ENCODE results near the gene SP6.

The SP6 gene

DNA sequence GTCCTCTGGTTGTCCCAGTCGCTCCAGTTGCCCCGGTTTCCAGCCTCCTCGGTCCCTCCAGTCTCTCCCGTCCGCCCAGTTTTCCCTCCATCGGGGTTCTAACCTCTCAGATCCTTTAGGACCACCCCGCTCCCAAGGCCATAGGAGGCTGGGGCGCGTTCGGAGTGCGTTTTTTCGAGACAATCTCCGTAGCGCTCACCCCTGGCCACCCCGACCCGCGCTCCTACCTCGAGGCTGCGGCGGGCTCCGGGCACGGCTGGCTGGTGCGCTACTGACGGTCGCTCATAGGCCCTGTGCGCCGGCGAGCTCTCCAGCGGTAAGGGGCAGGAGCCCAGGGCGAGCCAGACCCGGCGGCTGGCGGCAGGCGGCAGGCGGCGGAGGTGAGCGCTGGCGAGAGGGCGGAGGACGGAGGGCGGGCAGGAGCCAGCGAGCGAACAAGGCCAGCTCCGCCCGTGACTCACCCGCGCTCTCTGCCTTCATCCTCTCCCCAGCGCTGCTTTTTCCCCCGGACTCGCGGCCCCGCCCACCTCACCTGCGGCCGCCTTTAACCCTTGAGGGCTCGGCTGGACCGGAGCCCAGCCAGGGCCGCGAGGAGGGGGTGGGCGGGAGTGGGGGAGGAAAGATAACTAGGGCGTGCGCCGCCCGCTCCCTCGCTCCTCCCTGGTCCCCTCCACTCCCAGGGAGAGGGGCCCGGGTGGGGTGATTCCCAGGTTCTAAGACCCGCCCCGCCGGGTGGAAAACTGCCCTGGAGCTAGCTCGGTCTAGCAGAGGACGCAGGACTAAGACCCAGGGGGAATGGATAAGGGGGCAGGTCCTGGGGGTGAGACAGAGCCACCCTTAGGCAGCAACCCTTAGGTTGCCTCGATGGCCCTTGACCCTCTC lies at the start of gene SP6:
TSS of gene SP6 (minus strand) at position 472 of the 882 bp plus-strand sequence. CDS start 2,734 bp downstream, outside the sequence.
- peak; percentile 34 to 69 (median 35) for DNase-seq (ENCODE audit: low read depth in 3 of 3)

DNA sequence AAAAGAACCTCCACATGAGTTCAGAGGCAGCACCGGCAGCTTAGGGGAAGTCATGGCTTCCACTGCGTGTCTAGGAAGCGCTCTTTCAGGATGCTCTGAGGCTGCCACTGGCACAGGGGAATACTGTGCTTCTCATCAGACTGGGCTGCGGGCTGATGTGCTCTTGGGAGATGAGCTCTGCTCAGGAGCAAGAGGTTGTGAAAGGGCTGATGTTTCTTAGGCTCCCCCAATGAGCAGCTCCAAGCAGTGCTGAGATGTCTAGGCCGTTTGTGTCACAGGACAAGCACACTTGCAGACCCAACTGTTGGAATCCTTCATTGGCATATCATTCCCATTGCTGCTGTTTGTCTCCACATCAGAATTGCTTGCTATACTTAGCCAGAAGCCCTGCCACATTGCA lies 48.7 kb upstream of the SP6 start:
- DNase-seq (ENCODE audit: low read depth in 3 of 3), result no peak

DNA sequence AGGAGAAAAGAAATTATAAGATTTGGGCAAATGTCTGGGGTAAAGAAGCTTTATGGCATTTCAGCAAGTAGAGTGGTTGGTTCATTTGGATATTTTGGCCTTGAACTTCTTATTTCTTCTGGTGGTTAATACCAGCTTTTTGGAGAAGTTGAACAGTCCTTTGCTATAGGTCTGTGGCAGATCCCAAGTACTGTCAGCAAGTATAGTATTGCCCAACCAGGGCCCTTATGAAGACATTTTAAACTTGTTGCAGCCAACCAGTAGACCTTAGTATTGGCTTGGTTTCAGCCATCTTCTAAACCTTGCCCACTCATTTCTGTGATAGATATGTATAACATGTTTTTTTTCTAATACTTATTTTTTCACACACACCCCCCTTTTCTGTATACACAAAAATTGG lies 47.3 kb upstream of the SP6 start:
- no peak for DNase-seq (ENCODE audit: low read depth in 3 of 3)

DNA sequence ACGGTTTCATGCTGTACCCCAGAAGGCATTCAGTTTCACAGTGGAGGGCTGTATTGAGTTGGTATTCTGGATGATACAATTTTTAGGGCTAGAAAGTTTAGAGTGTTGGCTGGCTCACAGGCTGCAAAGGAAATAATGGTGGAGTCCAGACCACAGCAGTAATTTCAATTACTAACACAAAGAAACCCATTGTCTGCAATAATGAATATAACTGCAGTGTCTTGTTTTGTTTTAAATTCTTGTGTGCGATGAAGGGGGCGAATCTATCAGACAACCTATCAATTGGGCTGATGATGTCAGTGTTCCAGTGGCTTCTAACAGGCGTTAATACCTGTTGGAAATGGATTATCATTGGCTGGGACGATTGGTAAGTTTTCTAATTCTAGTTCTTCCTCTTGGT lies 46.6 kb upstream of the SP6 start:
- no peak for DNase-seq (ENCODE audit: low read depth in 3 of 3)

DNA sequence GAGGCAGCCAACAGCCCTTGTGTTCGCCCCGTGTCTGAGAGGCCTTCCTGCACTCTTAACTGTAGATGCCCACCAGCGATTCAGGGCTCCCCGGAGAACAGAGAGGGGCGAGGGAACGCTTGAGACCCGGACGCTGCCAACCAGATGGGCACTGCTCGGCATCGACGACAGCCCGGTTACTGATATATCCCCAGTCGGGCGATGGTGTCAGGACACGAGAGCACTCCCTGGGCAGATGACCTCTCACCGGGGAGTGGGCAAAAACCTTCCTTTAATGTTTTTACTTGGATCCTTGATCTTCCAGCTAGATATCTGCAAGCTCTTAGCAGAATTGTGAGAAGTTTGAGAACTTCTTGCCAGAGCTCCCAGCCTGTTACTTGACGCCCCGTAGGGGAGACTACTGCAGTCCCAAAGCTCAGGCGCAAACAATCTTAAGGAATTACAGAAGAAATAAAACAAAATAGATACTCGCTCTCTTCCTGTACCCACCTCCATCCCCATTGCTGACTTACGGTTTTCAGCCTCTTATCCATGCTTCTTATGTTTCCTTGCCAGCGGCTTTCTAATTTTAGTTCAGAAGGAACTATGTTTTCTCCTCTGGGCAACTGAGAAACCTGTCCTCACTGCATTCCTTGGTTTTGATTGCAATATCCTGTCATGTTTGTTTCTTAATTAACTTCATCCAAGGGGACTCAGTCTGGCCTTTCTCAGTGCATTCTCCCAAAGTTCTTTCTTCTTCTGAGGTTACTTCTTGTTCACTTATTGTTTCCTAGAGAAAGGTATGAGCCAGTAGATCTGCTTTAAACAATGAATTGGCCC lies 45.9 kb upstream of the SP6 start:
- DNase-seq (ENCODE audit: low read depth in 3 of 3), result no peak

DNA sequence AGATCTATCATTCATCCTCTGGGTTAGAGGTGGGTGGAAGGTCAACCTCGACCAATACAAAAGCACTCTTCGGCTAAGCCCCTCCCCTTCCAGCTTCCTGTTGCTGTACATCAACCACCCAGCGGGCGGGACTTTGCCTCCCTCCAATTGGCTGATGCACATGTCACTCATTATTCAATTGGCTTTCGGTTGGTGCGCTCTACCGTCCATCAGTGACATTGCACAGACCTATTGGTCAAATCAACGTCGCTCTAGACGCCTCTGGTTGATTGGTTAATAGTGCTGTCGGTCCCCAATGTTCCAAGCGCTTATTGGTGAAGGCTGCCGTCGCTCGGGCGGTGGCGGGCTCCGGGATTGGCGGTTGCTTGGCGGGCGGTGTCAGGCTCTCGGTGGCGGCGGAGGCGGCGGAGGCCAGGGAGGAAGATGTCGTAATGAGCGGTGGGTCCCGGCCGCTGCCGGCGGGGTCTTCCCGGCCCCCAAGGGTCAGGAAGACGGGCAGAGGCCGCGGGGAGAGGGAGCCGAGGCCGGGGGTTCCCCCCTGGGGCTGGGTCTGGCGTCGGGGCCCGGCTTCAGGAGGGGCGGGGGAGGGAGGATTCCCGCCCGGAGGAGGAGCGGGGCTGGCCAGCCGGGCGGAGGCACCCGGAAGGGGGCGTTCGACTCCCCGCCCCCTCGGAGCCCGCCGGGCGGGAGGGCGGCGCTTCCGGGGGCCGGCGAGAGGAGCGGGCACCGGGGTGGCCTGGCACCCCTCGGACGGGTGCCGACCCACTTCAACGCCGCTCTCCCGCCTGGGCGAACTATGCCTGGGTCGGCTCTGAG lies 45.1 kb upstream of the SP6 start, which contains the start of gene SP2:
TSS of gene SP2 (plus strand) at position 381 of the 816 bp plus-strand sequence. CDS start at position 432, 51 bp downstream.
- DNase-seq (ENCODE audit: low read depth in 3 of 3), result peak; percentile 98 to 100 (median 99)

DNA sequence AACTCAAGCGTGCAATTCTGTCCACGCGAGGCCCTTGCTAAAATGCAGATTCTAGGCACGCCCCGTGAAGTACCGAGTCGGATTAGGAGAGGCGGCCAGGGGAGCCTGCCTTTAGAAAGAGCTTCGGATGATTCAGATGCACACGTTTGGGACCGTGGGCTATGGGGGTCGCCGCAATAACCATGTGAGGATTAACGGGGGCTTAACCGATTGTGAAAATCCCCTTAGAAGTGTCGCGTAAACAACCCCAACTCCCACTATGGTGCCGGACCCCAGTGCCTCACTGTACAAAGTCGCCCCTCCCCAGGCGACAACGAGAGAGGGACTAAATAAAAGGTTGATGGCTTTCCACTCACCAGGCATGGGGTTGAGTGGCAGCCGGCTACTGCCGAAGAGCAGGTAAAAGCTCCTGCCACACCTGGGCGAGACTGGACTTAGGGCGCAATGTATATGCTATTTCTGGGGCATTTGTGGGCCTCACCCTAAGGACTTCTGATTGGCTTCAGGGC lies 44.4 kb upstream of the SP6 start:
- peak in 2 of 3 donors; percentile 13 to 31 for DNase-seq (ENCODE audit: low read depth in 3 of 3)

DNA sequence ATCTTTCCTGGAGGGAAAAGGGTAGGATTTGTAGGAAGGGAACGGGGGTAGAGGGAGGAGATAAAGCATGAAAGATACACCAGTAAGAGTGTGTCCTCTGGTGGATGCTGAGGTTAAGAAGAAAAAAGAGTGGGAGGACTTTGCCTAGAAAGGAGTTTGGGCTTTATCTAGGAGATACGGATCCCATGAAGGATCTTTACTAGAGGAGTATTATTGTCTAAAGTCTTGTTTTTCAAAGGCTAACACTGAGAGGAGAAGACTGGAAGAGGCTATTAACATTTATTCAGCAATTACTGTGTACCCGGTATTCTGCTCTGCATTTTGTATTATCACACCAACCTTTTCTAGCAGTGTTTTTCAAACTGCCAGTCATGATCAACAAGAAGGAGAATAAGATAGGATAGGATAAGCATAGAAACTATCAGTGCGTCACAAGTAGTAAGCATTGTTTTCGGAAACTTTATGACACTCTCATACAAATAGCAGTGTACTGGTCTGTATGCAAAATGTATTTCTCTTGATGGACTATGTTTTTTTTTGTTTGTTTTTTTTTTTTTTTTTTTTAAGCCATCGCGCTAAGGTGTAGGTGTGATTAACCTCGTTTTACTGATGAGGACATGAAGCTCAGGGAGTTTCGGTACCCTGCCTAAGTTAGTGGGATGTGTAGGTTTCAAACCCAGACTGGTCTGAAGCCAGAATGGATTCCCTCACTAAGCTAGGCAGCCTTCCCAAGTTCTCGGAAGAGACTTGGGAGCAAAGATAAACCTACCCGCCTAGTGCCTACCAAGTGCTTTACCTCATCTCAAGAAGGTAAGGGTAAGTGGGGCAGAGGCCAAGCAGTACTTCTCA lies 43.8 kb upstream of the SP6 start:
- no peak for DNase-seq (ENCODE audit: low read depth in 3 of 3)

DNA sequence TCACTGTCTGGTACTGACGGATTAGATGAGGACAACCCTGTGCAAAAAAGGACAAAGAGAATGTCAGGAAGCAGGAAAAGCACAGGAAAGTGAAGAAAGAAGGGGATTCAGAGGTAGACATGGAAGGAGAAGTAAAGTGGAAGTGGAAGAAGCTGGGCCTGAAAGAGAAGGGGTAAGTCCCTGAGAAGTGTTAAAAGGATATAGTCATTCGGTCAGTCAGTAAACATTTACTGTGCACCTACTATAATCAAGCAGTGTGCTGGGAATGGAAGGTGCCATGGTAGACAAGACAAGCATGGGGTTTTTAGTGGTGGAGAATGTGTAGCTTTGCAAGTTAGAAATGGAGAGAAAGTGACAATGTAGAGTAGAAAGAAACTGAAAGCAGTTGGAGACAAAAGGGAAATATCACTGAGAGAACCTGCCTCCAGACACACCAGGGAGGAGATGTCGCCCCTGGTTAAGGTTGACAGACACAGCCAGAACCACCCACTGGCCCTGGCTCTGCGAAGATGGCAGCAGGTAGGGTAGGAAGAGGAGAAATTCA lies 40.7 kb upstream of the SP6 start:
- DNase-seq (ENCODE audit: low read depth in 3 of 3), result no peak

DNA sequence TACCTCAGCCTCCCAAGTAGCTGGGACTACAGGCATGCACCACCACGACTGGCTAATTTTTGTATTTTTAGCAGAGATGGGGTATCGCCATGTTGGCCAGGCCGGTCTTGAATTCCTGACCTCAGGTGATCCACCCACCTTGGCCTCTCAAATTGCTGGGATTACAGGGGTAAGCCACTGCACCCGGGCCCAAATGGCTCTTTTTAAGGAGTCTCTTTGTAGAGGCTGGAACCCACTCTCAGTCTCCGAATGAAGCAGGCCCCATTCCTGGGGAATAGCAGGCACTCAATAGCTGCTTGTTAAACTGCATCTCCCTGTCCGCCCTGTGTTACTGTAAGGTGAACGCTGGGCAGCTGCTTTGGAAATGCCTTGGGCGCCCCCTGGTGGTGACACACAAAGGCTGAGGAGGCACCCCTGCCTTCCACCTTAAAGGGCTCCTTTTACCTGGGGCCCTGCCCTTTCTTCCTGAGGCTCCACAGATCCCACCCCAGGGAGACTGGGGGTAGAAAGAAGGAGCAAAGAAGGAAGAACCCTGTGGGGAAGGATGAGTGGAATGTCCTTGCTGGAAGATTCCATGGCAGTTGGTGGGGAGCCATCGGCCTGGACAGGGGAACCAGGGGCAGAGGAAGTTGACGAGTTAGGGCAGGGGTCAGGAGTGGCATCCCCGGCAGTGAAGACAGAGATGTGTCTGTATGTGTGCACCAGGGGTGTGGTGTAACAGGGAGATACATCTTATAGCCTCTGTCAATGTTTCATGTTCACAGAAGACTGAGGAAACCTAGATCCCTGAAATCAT lies 39.0 kb upstream of the SP6 start:
- DNase-seq (ENCODE audit: low read depth in 3 of 3), result peak; percentile 78 to 92 (median 87)

DNA sequence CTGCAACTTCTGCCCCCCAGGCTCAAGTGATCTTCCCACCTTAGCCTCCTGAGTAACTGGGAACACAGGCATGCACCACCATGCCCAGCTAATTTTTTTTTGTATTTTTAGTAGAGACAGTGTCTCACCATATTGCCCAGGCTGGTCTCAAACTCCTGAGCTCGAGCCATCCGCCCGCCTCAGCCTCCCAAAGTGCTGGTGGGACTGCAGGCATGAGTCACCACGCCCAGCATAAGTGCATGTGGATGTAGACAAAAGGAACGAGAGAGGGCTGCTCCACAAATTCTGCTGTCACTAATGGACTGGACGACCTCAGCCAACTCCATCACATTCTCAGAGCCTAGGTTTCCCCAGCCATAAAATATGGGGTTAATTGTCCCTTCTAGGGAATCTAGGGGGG lies 37.3 kb upstream of the SP6 start:
- no peak for DNase-seq (ENCODE audit: low read depth in 3 of 3)

DNA sequence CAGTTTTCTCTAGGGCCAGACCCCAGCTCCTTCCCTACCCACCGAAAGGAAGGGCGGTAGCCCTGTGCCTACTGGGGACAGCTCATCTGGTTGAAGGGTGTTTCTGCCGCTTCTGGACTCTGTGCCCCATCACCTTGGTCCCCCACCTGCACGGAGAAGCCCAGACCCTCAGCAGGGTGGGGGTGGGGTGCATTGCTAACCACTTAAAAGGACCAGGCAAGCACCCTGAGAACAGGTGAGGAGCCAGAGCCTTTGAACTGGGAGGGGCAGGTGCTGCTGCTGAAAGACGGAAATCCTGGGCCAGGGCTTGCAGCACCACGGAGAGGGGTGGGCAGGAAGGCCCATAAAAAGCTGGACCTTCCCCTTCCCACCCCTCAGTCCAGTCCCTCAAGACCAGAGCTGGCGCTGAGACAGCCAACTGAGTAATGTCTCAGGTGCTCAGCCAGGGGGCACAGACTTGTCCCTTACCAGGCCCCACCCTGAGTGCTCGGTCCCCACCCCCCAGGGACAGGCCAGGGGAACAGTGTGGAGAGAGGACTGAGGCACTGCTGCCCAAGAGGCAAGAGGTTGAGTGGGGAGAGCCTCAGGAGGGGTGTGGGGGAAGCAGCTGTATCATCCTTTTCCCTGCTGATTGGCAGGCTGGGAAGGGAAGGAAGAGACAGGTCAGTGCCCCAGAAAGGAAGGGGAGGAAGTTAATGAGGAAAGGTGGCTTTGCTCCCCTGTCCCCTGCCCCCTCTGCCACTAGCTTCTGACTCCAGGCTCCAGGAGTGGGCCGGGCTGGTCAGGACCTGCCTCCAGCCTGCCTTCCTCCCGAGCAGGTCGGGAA lies 34.2 kb upstream of the SP6 start:
- DNase-seq (ENCODE audit: low read depth in 3 of 3), result no peak

DNA sequence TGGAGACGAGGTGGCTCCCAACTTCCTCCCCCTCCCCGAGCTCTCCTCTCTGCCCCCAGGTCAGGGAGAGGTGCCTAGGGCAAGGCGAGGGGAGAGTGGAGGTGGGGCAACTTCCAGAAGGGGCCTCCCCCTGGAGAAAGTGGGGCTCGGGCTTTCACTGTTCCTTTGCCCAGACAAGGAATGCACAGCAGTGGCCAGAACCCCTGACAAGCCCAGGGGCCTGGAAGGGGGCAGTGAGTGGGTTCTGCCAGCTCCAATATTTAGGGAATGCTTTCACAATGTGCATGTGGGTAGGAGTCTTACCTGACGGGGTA lies 33.4 kb upstream of the SP6 start:
- no peak for DNase-seq (ENCODE audit: low read depth in 3 of 3)

DNA sequence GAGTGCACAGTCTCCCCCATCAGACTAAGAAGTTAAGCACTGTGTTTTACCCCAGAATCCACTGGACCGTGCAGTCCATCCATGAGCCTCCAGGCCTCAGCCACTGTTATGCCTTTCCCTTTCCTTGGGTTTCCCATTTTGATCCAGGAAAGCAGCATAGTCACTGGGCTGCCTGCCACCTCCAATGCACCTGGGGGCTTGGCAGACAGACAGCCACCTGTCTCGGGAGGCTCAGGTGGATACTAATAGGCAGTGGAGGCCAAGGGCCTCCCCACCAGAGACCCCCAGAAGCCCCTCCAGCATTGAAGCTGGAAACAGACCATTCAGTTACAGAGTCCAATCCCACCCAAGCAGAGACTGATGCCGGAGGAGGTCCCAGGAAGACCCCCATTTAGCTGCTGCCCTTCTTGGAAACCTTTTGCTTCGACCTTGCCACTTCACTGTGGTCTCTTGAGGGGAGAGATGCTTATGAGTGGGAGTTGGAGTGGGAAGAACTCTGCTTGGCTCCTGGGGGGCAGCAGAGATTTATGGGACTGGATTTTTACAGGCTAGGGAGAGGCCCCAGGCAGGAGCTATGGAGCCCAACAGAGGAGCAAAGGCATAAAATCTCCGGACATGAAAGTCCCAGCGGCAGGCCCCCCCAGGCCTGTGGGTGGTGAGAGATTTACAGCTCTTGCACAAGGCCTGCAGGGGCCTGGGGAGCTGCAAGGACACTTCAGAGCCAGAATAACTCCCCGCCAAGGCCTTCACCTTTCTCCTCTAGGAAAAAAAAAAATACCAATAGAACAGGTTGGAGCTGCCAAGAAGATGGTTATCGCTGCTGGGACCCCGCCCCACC lies 32.8 kb upstream of the SP6 start:
- no peak for DNase-seq (ENCODE audit: low read depth in 3 of 3)

DNA sequence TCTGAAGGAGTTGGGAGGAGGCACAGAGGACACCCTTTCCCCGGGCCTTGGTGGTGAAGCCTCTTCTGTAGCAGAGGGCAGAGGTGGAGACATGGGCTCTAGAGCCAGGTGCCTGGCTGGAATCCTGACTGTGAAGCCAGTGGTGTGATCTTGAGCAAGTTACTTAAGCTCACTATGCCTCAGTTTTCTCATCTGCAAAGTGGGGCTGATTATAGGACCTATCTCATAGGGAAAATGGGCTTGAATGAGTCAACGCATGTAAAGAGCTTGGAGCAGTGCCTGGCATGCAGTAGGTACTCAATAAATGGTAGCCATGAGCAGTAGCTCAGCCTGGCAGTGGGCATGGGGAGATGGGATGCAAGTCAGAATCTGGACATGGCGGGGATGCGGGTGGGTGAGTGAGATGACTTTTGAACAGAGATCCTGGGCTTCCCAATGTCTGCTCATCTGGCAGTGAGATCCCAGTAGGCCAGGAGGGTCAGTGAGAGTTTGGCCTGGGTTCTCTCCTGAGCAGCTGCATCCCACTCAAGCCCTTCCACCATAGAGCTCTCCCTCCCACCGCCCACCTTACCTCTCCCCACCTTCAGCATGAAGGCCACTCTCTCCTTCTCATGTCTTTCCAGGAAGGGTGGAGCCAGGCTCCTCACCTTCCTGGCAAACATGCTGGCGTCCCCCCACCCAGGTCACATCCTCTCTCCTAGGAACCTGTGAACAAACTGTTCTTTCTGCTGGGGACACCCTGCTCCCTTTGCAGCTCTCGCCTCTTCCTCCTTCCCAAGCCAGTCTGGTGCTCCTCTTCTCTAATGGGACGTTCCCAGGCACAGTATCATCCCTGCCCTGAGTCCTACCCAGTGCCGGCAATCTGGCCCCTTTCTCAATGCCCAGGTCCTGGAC lies 32.0 kb upstream of the SP6 start:
- DNase-seq (ENCODE audit: low read depth in 3 of 3), result no peak

DNA sequence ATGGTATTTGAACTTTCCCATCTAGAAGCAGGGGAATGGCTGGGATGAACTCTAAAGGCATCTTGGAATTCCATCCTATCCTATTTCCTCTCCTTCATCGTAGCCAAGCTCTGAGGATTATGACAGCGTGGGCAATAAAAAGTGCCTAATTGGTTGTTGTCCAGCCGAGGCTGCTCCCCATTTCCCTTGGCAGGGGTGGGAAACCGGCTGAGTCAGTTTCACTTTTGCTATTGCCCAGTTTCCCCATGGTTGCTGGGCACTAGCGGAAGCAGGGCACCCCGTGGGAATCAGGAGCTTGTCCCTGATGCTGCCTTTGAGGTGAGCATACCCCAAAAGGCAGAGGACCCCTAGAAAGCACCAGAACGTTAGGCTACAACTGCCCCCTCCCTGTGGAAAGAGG lies 31.3 kb upstream of the SP6 start:
- DNase-seq (ENCODE audit: low read depth in 3 of 3), result no peak

Measured in stimulated activated CD4-positive, alpha-beta T cell treated with anti-CD3 and anti-CD28 coated beads, TNF-alpha, amount 100 ng/mL, for 48 hours (primary cell).